IPS DF 6.9 (cell line): ENCODE data around the gene TLR9.

Experiments
- DNase-seq: peaks from one replicate; pipeline ENCODE4 v3.0.0-alpha.2; 2013; ENCODE audit warnings: low read depth, low spot score
- H3K27ac ChIP-seq: one replicate; pipeline ENCODE4 v1.5.1; 2013; ENCODE audit warnings: low read length, control low read depth
- H3K27me3 ChIP-seq: 2 replicates; pipeline ENCODE4 v1.6.1; 2013; ENCODE audit warnings: mild to moderate bottlenecking, low read length; ENCODE audit not compliant: control insufficient read depth, insufficient read depth
- H3K36me3 ChIP-seq: 2 replicates; pipeline ENCODE4 v1.6.1; 2013; ENCODE audit warnings: low read length; ENCODE audit not compliant: control insufficient read depth, insufficient read depth
- H3K4me1 ChIP-seq: 2 replicates; pipeline ENCODE4 v1.6.1; 2013; ENCODE audit warnings: low read length; ENCODE audit not compliant: control insufficient read depth, insufficient read depth
- H3K4me3 ChIP-seq: 2 replicates; pipeline ENCODE4 v1.5.1; 2013; ENCODE audit warnings: mild to moderate bottlenecking, low read length
- H3K9me3 ChIP-seq: 2 replicates; pipeline ENCODE4 v1.6.1; 2013; ENCODE audit warnings: low read length, inconsistent platforms; ENCODE audit not compliant: control insufficient read depth, insufficient read depth
- WGBS: extraction: QIAGEN DNeasy Blood & Tissue Kit; methylation state at CpG from one replicate; pipeline ENCODE4 v1.1.7; 2013; ENCODE audit warnings: mixed read lengths, missing lambda C conversion rate; ENCODE audit not compliant: insufficient read length, insufficient coverage; 5-methylcytosine and 5-hydroxymethylcytosine counted together

The TLR9 gene

DNA sequence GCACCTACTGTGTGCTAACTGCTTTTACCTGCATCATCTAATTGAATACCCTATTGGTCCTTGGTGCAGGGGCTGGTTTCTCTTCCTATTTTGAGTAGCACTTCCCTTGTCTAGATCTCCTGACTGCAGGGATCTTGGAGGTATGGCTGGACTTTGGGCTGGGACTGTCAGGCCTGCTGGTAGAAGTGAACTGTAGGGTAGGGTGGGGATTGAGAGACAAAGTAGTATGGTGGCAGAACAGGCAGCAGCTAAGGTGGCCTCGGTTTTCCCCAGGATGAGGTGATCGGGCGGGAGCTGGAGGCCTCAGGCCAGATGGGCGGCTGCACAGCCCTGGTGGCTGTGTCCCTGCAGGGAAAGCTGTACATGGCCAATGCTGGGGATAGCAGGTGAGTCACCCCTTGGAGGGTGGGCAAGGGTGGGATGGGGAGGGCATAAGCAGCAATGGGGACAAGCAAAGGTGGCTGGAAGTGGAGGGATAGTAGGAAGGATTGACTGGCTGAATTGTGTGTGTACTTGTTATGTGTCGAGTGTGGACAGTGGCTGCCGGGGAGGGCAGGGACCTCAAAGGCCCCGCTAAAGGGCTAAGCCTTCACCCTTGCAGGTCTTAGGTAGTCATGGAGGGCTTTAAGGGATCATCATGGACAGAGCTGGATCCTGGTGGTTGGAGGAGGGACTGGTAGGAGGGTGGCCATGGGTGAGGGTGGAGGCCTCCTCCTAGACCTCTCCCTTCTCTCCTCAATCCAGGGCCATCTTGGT is 22.1 kb upstream of the TLR9 start:
- Histone ChIP-seq H3K4me3 (no peak overlapping the region), H3K36me3 (no peaks in the 10 kb centered on the region), H3K4me1 (no peaks in the 10 kb centered on the region), H3K27me3 (peaks cover 6% of the 10 kb centered on the region; the same call in 1 of the 2 replicates), H3K27ac (no peak overlapping the region), H3K9me3 (no peaks in the 10 kb centered on the region)
- WGBS = no CpG with 5 or more reads among the region's 7 CpGs
- DNase-seq = no peak

DNA sequence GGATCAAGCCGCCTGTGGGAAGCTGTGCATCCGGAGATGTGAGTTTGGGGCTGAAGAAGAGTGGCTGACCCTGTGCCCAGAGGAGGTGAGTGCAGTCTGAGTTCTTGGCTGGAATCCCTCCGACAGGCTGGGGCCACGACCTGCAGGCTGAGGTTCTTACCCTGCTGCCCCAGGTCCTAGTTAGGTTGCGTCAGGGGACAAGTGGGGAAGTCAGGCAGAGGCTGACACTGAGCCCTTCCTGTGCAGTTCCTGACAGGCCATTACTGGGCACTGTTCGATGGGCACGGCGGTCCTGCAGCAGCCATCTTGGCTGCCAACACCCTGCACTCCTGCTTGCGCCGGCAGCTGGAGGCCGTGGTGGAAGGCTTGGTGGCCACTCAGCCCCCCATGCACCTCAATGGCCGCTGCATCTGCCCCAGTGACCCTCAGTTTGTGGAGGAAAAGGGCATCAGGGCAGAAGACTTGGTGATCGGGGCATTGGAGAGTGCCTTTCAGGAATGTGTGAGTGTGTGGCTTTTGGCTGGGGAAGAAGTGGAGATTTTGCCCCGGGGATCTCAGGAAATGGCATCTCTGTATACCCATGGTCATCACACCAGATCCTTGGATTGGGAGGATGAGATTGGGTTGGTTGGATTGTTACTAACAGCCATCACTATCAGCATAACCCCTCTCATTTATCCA is 21.4 kb upstream of the TLR9 start:
- no CpG with 5 or more reads among the region's 14 CpGs for WGBS
- DNase-seq = no peak
- H3K4me1 ChIP-seq = no peaks in the 10 kb centered on the region
- H3K9me3 ChIP-seq = no peaks in the 10 kb centered on the region
- H3K36me3 ChIP-seq = no peaks in the 10 kb centered on the region
- peaks cover 6% of the 10 kb centered on the region; the same call in 1 of the 2 replicates for H3K27me3 ChIP-seq
- no peak overlapping the region for H3K27ac ChIP-seq
- H3K4me3 ChIP-seq = no peak overlapping the region

- no peaks in the 10 kb centered on the region for H3K36me3 ChIP-seq
- H3K9me3 ChIP-seq = no peaks in the 10 kb centered on the region
- no peak overlapping the region for H3K27ac ChIP-seq
- H3K4me3 ChIP-seq = peak overlapping the region; percentile 36; the same call in 1 of the 2 replicates
- no peak for DNase-seq
- peaks cover 6% of the 10 kb centered on the region; the same call in 1 of the 2 replicates for H3K27me3 ChIP-seq
- no CpG with 5 or more reads among the region's 8 CpGs for WGBS
- no peaks in the 10 kb centered on the region for H3K4me1 ChIP-seq
Measured at GRCh38 chr3:52246264-52246620, 20.8 kb upstream of the TLR9 start.

GRCh38 chr3:52245322-52246263 is 20.1 kb upstream of the TLR9 start, which contains the start of gene PPM1M:
PPM1M (plus strand) TSS chr3:52245759; CDS start chr3:52245825, 66 bp downstream.
- no peak for DNase-seq
- Histone ChIP-seq H3K4me1 (no peaks in the 10 kb centered on the region; the same call in 1 of the 2 replicates), H3K4me3 (peak within 1 kb of the TSS; percentile 36; the same call in 1 of the 2 replicates), H3K9me3 (no peaks in the 10 kb centered on the region), H3K27ac (no peak within 1 kb of the TSS), H3K27me3 (peaks cover 6% of the 10 kb centered on the region; the same call in 1 of the 2 replicates), H3K36me3 (no peaks in the 10 kb centered on the region)
- no CpG with 5 or more reads among the region's 98 CpGs for WGBS

DNA sequence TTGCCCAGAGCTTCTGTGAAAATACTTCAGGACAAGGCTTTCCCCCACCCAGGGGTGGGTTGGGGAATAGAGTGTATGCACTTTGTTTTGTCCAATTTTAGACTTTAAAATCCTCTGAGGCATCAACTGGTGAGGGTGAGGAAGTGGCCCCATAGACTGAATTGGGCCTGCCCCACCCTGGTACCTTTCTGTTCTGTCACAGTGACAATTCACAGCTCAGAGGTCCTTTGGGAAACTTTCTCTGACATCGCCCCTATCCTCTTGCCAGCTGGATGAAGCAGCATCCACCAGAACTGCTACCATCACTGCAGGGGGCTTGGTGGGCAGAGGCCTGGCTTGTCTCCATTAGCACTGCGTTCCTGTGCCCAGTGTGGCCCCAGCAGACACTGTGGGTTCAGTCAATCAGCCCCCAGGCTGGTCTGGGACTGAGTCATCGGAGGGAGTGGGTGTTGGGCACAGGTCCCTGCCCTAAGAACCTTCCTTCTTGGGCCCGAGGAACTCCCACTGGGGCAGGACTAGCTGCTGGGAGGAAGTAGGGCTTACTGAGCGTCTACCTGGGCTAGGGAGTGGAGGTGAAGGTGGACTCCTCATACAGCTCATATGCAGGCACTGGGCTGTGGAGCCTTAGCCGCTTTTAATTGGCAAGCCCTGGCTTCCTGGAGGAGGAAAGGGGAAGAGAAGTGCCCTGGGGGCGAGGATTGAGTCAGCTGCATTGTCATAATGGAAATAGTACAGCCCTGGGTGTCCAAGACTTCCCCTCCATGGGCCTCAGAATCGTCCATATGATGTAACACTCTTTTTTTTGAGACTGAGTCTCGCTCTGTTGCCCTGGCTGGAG is 18.6 kb upstream of the TLR9 start:
- Histone ChIP-seq H3K27me3 (peaks cover 6% of the 10 kb centered on the region; the same call in 1 of the 2 replicates), H3K9me3 (no peaks in the 10 kb centered on the region), H3K27ac (no peak overlapping the region), H3K4me1 (peaks cover 5% of the 10 kb centered on the region), H3K36me3 (no peaks in the 10 kb centered on the region), H3K4me3 (no peak overlapping the region)
- DNase-seq = no peak
- no CpG with 5 or more reads among the region's 9 CpGs for WGBS

DNA sequence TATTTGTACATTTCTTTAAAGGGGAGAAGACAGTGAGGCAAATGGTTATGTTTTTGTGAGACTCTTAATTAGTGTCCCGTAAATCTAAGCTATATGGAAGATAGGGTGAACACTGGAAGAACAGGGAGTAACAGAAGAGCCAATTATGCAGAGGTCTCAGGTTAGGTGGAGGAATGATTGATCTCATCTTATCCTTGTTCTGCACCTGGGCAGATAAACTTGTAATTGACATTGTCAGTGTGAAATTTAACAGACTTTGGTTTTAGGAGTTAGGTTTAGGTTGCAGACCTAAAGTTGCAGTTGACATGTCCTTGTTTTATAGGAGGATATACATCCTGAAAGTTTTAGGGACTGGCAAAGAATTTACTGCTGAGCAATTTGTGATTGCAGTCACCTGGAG is 16.6 kb upstream of the TLR9 start:
- Histone ChIP-seq H3K27ac (no peak overlapping the region), H3K36me3 (no peaks in the 10 kb centered on the region), H3K4me1 (peaks cover 16% of the 10 kb centered on the region), H3K9me3 (no peaks in the 10 kb centered on the region), H3K27me3 (peaks cover 6% of the 10 kb centered on the region; the same call in 1 of the 2 replicates), H3K4me3 (no peak overlapping the region)
- no peak for DNase-seq
- no CpG with 5 or more reads among the region's 1 CpG for WGBS

DNA sequence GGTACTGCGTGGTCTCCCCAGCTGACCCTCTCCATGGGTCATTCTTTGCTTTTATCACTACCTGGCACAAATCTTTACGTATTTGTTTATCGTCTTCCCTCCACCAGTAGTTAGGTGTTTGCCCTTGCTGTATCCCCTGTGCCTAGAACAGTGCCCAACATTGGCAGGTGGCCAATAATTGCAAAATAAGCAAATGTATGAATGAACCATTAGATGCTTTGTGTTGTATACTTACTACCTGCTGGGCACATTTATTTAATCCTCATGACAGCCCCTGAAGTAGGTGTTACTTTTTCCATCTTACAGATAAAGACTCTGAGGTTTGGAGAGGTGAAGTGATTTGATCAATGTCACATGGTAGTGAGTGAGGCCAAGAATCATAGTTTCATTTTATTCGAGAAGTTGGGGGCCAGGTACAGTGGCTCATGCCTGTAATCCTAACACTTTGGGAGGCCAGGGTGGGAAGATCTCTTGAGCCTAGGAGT is 15.5 kb upstream of the TLR9 start:
- DNase-seq = no peak

GRCh38 chr3:52240059-52240885 is 14.8 kb upstream of the TLR9 start:
- DNase-seq = no peak
- WGBS = no CpG with 5 or more reads among the region's 1 CpG
- no peak overlapping the region for H3K4me3 ChIP-seq
- H3K36me3 ChIP-seq = no peaks in the 10 kb centered on the region
- peaks cover 18% of the 10 kb centered on the region for H3K4me1 ChIP-seq
- no peak overlapping the region for H3K27ac ChIP-seq
- no peaks in the 10 kb centered on the region for H3K9me3 ChIP-seq
- H3K27me3 ChIP-seq = peaks cover 5% of the 10 kb centered on the region; the same call in 1 of the 2 replicates

More for the DNA sequence above, 15.5 kb upstream of the TLR9 start:
- Histone ChIP-seq H3K36me3 (no peaks in the 10 kb centered on the region), H3K4me1 (peaks cover 18% of the 10 kb centered on the region), H3K9me3 (no peaks in the 10 kb centered on the region), H3K27ac (no peak overlapping the region), H3K4me3 (no peak overlapping the region), H3K27me3 (peaks cover 5% of the 10 kb centered on the region; the same call in 1 of the 2 replicates)
- no CpG with 5 or more reads among the region's 4 CpGs for WGBS
